ENCODE data around the gene MAMDC4. TPM values are rescaled to one million over a fixed set of nuclear protein-coding genes. Genes with fewer than 3 reads are reported as not detected.

Gene MAMDC4
- total and polyA plus RNA-seq, 2 of the 13 experiments (the other 11 are each of a cell fraction or from before 2014, with no cell fraction given), result 6.0 to 6.8 TPM

DNA sequence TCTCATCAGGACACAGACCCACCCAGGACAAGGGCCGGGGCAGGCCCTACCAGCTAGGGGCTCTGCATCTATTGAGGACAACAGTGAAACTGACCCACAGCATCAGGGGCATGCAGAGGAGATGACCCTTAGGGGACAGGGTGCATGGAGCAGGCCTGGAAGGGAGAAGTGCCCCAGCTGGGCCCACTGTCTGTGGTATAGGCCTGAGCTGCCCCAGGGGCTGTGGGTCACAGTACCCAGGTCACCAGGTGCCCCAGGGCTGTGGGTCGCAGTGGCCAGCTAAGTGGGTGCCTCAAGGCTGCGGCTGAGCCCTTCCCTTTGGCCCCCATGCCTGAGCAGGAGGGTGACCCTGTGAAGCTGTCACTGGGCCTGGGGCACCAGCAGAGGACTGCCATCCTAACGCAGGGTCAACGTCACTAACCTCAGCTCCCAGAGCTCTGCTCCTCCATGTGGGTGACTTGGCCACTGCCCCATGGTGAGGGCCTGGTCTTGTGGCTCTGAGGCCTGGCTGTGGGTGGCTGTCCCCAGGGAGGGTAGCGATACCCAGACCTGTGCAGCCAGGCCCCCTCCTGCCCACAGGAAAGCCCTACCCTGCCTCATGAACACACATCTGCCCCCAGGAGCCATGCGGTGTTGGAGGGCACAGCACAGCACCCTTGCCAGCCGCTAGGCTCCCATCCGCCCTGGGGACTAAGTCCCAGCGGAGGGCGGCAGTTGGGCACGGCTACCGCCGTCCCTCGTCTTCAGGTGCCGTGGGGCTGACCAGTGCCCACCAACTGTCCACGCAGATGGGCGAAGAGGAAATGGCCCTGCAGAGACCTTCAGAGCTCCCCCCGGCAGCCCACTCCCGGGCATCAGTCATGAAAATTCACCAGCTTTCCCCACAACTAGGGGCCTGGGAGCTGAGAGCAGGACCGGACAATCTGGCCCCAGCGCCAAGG is 9.1 kb downstream of the MAMDC4 start (continued):
- TF ChIP-seq, protein P1, sequence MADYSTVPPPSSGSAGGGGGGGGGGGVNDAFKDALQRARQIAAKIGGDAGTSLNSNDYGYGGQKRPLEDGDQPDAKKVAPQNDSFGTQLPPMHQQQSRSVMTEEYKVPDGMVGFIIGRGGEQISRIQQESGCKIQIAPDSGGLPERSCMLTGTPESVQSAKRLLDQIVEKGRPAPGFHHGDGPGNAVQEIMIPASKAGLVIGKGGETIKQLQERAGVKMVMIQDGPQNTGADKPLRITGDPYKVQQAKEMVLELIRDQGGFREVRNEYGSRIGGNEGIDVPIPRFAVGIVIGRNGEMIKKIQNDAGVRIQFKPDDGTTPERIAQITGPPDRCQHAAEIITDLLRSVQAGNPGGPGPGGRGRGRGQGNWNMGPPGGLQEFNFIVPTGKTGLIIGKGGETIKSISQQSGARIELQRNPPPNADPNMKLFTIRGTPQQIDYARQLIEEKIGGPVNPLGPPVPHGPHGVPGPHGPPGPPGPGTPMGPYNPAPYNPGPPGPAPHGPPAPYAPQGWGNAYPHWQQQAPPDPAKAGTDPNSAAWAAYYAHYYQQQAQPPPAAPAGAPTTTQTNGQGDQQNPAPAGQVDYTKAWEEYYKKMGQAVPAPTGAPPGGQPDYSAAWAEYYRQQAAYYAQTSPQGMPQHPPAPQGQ (CRISPR knock-in tag; IDR thresholded peaks at IDR 0.05; ENCODE audit: borderline replicate concordance), result no peak
- TF ChIP-seq SAFB2 (CRISPR knock-in tag; IDR thresholded peaks at IDR 0.05; ENCODE audit: borderline replicate concordance, low read depth) (no peak), SOX13 (IDR thresholded peaks at IDR 0.05) (no peak), SOX13 (CRISPR knock-in tag; conservative IDR thresholded peaks at IDR 0.05 in 1 of 2, IDR thresholded peaks at IDR 0.05 in 1 of 2) (no peak), ZNF777 (CRISPR knock-in tag; IDR thresholded peaks at IDR 0.05) (no peak), SSRP1 (CRISPR knock-in tag; IDR thresholded peaks at IDR 0.05) (peak; percentile 12; the same call in 1 of the 2 replicates), CHCHD3 (CRISPR knock-in tag; IDR thresholded peaks at IDR 0.05) (no peak), ZNF383 (CRISPR knock-in tag; IDR thresholded peaks at IDR 0.05; ENCODE audit: borderline replicate concordance) (no peak), BORCS8-MEF2B (CRISPR knock-in tag; IDR thresholded peaks at IDR 0.05) (no peak), ZNF607 (CRISPR knock-in tag; IDR thresholded peaks at IDR 0.05; ENCODE audit: borderline replicate concordance) (no peak), SP140L (CRISPR knock-in tag; IDR thresholded peaks at IDR 0.05; ENCODE audit: borderline replicate concordance) (no peak), ZFAT (CRISPR knock-in tag; conservative IDR thresholded peaks at IDR 0.05) (no peak), ZNF563 (CRISPR knock-in tag; IDR thresholded peaks at IDR 0.05) (no peak)
